Lung (tissue), 12 donors: ENCODE results near the gene VPS16. TPM values are rescaled to one million over a fixed set of nuclear protein-coding genes. Genes with fewer than 3 reads are reported as not detected.

ENCODE experiments used
- ATAC-seq: fragments of 200-7000 bp; cut with Tn5 transposase; one replicate; pipeline ENCODE4 v1.9.1; 2020; ENCODE audit warnings: moderate number of reproducible peaks; ENCODE audit not compliant: insufficient read depth, low FRiP score
- DNase-seq, 3 donors: peaks; one replicate each; pipeline ENCODE4 v3.0.0-alpha.2; 2013 to 2017
- H3K27ac ChIP-seq, 2 donors: one replicate each; pipeline ENCODE4 v1.5.1; 2013; ENCODE audit warnings: mild to moderate bottlenecking in 2 of 2, moderate library complexity in 2 of 2, control low read depth in 1 of 2, inconsistent platforms in 1 of 2, low read depth in 1 of 2, low read length in 1 of 2
- H3K27me3 ChIP-seq, 3 donors: one replicate each; pipeline ENCODE4 v1.5.1; 2013; ENCODE audit warnings: low read length in 2 of 3; ENCODE audit not compliant: control insufficient read depth in 3 of 3, insufficient read depth in 3 of 3
- H3K36me3 ChIP-seq, 4 donors: one replicate each; pipeline ENCODE4 v1.5.1; 2013; ENCODE audit warnings: low read length in 4 of 4, mild to moderate bottlenecking in 1 of 4, moderate library complexity in 1 of 4; ENCODE audit not compliant: control insufficient read depth in 4 of 4, insufficient read depth in 4 of 4
- H3K4me1 ChIP-seq, 5 donors: one replicate each; pipeline ENCODE4 v1.5.1; 2013; ENCODE audit warnings: low read length in 5 of 5, mild to moderate bottlenecking in 2 of 5, moderate library complexity in 1 of 5; ENCODE audit not compliant: control insufficient read depth in 5 of 5, insufficient read depth in 5 of 5
- H3K4me3 ChIP-seq: one replicate; pipeline ENCODE4 v1.5.1; 2013; ENCODE audit warnings: mild to moderate bottlenecking, control low read depth, moderate library complexity
- H3K9ac ChIP-seq, 2 donors: one replicate each; pipeline ENCODE4 v1.5.1; 2013; ENCODE audit warnings: low read length in 2 of 2, control low read depth in 1 of 2; ENCODE audit not compliant: insufficient read depth in 1 of 2
- H3K9me3 ChIP-seq, 4 donors: one replicate each; pipeline ENCODE4 v1.5.1; 2013; ENCODE audit warnings: low read length in 3 of 4, mild to moderate bottlenecking in 1 of 4, moderate library complexity in 1 of 4; ENCODE audit not compliant: control insufficient read depth in 4 of 4, insufficient read depth in 3 of 4
- WGBS, 2 donors: extraction: QIAGEN DNeasy Blood & Tissue Kit; methylation state at CpG; one replicate each; pipeline ENCODE4 v1.1.7; 2013; 5-methylcytosine and 5-hydroxymethylcytosine counted together
- polyA plus RNA-seq, 2 donors: library from polyadenylated mRNA; stranded (reverse); fragments of 200-250 nt; gene quantifications; one replicate each; pipeline ENCODE4 v1.2.1, GENCODE V29; 2013
- total RNA-seq, 2 donors: library from RNA; depleted of rRNA in 1 of 2; stranded (reverse); fragments of >200 nt in 1 of 2; gene quantifications; one replicate each; pipeline ENCODE4 v1.2.1, GENCODE V29; 2014 to 2021
- TF ChIP-seq, protein P1 (sequence below): IDR thresholded peaks from 2 replicates; pipeline ENCODE4 v1.5.1; 2012; ENCODE audit warnings: mild to moderate bottlenecking; ENCODE audit errors: control extremely low read depth, extremely low read depth
- donor health status: control.
- donor health status: control.
- donor health status: Bipolar disorder and iron deficiency.
- donor health status: healthy.
- donor health status: DM: yes; HTN: yes; CAD: no.

Gene VPS16
- total and polyA plus RNA-seq, 4 donors, result 26.1 to 53.4 (median 42.5) TPM

- ATAC-seq (no peak), DNase-seq (no peak)
- Histone ChIP-seq H3K9ac (no peak overlapping the region), H3K9me3 (peaks cover 0 to 3% (median 0%) of the 10 kb centered on the region in 4 donors), H3K36me3 (peaks cover 0 to 21% (median 3%) of the 10 kb centered on the region in 4 donors), H3K27me3 (peaks cover 13 to 30% (median 14%) of the 10 kb centered on the region in 3 donors), H3K4me3 (no peak overlapping the region), H3K27ac (no peak overlapping the region), H3K4me1 (peaks cover 0 to 18% (median 5%) of the 10 kb centered on the region in 5 donors)
- 27 to 49% methylated on average over 9 of the region's 9 CpGs for WGBS, 2 donors
- TF ChIP-seq, protein P1, sequence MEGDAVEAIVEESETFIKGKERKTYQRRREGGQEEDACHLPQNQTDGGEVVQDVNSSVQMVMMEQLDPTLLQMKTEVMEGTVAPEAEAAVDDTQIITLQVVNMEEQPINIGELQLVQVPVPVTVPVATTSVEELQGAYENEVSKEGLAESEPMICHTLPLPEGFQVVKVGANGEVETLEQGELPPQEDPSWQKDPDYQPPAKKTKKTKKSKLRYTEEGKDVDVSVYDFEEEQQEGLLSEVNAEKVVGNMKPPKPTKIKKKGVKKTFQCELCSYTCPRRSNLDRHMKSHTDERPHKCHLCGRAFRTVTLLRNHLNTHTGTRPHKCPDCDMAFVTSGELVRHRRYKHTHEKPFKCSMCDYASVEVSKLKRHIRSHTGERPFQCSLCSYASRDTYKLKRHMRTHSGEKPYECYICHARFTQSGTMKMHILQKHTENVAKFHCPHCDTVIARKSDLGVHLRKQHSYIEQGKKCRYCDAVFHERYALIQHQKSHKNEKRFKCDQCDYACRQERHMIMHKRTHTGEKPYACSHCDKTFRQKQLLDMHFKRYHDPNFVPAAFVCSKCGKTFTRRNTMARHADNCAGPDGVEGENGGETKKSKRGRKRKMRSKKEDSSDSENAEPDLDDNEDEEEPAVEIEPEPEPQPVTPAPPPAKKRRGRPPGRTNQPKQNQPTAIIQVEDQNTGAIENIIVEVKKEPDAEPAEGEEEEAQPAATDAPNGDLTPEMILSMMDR, result no peak
Measured at GRCh38 chr20:2799271-2799670, 41.3 kb upstream of the VPS16 start.

- peak overlapping the region; percentile 2 for H3K4me3 ChIP-seq
- TF ChIP-seq, protein P1, result no peak
- ATAC-seq (peak; percentile 30), DNase-seq (peak; percentile 35 to 59 (median 48))
- H3K27ac ChIP-seq, result no peak overlapping the region
- peaks cover 0 to 3% (median 0%) of the 10 kb centered on the region in 4 donors for H3K9me3 ChIP-seq
- no peak overlapping the region for H3K9ac ChIP-seq
- H3K36me3 ChIP-seq, result peaks cover 0 to 21% (median 3%) of the 10 kb centered on the region in 4 donors
- H3K4me1 ChIP-seq, result peaks cover 0 to 18% (median 5%) of the 10 kb centered on the region in 5 donors
- 2 to 3% methylated on average over 61 of the region's 61 CpGs for WGBS, 2 donors
- peaks cover 14 to 37% (median 16%) of the 10 kb centered on the region in 3 donors for H3K27me3 ChIP-seq
Measured at GRCh38 chr20:2799688-2800520, 40.6 kb upstream of the VPS16 start.

- Histone ChIP-seq H3K9me3 (peaks cover 0 to 2% (median 0%) of the 10 kb centered on the region in 4 donors), H3K4me1 (peaks cover 0 to 18% (median 5%) of the 10 kb centered on the region in 5 donors), H3K27me3 (peaks cover 14 to 45% (median 17%) of the 10 kb centered on the region in 3 donors), H3K4me3 (peak within 1 kb of the TSS; percentile 2), H3K27ac (no peak within 1 kb of the TSS), H3K36me3 (peaks cover 0 to 16% (median 3%) of the 10 kb centered on the region in 4 donors), H3K9ac (peak within 1 kb of the TSS in 1 of 2 donors; percentile 75)
- 2% methylated on average over 38 to 51 of the region's 52 CpGs for WGBS, 2 donors
- TF ChIP-seq, protein P1, result no peak
- peak; percentile 80 to 83 (median 82) for DNase-seq
- ATAC-seq, result peak; percentile 30
Measured at GRCh38 chr20:2800521-2801285, 39.8 kb upstream of the VPS16 start, which contains the start of gene CPXM1. CPXM1 (minus strand) TSS chr20:2800627; CDS start chr20:2800572, 55 bp downstream.
